GM18873 (cell line): ENCODE results near the gene ELF5.

Experiments
- ATAC-seq: cut with Tn5 transposase; IDR thresholded peaks from one replicate; pipeline ENCODE4 v1.9.1; 2021; ENCODE audit warnings: mild to moderate bottlenecking, moderate library complexity, moderate number of reproducible peaks; ENCODE audit not compliant: unreplicated experiment, low FRiP score

The ELF5 gene

DNA sequence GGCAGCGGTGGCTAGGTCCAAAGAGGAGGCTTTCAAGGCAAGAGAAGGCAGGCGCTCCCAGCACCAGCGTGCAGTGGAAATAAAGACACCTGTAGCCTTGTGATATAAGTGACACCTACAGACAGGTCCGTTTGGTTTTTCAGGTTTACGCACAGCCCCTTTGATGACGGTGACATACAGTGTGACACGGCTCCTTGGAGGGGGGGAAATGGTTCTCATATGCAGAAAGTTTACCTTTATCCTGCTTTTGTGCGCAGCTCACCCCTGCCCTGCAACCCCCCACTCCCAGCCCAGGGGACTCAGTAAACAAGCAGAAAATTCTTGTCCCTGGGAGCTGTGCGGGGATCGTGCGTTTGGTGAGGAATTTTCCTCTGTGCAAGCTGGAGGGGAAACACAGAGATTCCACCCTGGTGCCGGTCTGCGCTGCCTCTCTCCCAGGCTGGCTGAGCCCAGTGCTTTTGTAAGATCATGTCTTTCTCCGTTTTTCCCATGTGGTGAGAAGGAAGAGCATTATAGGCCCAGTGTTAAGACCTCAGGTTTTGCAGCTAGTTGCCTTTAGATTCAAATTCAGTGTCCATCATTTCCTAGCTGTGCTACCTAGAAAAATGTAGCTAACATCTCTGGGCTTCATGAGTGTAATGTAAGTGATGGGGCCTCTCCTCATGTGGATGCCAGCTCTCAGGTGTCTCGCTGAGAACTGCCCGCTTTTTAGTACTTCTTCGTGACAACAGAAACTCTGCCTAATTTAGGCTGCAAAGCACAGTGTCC, at the start of gene ELF5:
TSS of gene ELF5 (minus strand) at position 113 of the 768 bp plus-strand sequence. CDS start 8,045 bp downstream, outside the sequence.
- ATAC-seq, result no peak

DNA sequence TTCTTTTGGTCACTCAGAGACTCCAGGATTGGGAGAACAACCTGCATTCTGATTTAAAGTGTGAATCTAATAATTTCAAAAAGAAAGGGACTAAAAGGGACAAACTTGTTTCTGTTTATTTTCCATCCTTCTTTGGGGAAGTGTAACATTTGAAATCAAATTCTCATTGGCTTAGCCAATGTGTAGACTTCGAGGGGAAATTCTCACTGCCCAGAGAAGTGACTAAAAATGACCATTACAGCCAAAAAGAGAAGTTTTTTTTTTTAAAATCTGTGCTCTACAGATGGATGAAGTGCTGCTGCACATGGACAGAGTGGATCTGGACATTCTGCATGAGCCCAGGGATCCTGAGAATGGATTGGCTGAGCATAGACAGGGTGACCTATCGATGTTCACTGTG, 49.4 kb upstream of the ELF5 start:
- ATAC-seq, result no peak

DNA sequence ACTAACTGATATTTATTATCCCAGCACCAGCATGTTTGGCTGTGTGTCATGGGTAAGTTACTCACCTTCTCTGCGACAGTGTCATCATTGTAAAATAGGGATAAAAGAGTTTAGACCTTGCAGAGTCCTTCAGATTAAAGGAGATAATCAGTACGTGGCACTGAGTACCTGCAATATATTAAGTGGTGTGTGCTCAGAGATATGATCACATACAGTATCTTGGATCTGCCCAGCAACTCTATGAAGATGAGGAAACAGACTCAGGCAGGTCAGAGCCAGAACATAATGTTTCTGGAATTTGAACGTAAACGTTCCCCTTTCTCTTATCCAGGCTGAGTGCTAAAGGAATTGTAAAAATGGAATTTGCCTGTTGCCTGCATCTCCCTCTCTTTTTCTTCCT, 46.9 kb upstream of the ELF5 start:
- no peak for ATAC-seq

DNA sequence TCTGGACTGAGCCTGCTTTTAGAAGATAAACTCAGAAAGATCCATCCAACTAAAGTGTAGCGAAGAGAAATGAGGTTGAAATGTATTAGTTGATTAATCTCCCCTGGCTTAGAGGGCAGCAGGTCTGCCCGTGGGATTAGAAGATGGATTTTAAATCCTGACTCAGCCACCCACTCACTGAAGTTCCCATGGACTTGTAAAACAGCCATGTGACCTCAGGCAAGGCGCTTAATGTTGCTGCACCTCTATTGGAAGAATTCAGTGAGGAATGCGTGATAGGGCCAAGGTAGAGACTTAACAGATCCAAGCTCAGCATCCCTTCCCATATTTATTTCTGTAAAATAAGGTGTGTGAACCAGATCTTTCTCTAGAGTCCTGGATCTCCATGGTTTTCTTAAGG, 45.1 kb upstream of the ELF5 start:
- ATAC-seq, result no peak

- ATAC-seq, result no peak
These were observed 44.6 kb upstream of the ELF5 start for GRCh38 chr11:34558211-34558610.

DNA sequence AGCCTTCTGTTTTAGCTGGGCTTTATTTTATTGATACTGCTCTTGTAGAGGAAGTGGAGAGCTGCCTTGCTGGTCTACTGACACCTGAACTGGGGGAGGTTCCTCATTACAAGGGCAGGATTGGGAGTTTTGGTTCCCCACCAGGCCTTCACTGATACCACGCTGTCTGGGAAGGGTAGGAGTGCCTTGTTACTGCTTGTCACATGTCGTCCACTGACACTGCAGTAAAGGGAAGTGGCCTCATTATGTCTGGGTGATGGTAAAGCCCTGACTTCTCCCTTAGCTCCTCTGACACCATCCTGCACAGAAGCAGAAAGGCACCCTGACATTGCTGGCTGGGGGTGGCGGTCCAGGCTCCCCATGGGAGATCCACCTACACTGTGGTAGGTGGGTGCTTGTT, 38.7 kb upstream of the ELF5 start:
- no peak for ATAC-seq

DNA sequence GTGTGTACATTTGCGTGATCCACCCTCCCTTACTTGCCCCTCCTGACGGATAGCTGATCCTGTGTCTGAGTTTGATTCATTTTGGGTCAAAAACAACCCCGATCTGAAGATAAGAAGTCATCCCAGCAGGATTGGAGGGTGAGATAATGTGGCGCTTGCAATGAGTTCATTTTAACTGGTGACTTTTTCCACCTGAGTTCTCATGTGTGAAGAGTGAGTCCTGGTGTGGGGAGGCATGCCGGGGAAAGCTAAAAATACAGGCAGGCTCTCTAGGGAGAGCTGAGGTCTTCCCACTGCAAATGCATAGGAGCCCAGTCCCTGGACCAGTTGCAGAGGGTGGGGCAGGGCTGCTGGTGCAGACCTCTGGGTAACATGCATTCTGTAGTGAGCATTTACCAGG, 35.7 kb upstream of the ELF5 start:
- ATAC-seq, result no peak

DNA sequence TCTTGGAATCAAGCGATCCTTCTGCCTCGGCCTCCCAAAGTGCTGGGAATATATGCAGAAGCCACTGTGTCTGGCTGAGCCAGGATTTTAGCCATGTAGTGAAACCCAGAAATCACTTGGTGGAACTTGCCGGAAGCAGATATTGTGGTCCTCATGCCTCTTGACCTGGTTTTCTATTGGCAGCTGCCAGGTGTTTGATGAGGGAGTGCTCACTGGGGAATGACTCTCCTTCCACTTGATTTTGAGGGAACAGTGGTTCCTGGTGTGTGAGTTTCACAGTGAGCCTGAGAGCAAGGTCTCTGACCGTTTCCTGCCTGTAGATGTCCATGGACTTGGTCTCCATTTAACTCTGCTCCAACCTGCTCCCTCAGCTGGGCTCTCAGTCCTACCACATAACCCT, 34.7 kb upstream of the ELF5 start:
- no peak for ATAC-seq

DNA sequence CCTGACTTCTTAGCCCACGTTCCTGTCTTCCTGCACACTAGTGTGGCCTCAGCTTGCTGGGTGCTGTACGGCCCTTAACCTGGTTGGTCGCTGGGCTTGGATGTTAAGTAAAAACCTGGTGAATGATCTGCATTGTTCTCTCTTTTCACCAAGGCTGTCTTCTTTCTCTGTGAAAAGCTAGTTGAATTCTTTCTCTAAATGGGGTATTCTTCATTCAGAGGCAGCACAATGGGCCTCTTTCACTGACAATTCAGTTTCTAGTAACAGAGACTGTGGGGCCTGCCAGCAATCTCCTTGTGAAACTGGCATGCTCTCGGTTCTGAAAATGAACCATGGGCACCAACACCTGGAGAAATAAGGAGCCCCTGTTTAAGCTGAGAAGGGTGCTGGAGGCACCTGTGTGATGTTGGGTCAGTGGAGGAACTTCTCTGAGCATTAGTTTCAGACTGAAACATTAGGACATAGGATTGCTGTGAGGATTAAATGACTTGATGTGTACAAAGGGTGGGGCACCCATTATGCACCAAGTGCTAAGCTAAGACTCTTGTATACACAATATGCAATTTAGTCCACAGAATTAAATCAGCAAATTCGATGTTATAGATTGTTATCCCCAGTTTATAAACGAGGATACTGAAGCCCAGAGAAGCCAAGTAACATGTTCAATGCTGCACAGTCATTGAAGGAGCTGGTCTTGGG, 33.1 kb upstream of the ELF5 start:
- no peak for ATAC-seq

DNA sequence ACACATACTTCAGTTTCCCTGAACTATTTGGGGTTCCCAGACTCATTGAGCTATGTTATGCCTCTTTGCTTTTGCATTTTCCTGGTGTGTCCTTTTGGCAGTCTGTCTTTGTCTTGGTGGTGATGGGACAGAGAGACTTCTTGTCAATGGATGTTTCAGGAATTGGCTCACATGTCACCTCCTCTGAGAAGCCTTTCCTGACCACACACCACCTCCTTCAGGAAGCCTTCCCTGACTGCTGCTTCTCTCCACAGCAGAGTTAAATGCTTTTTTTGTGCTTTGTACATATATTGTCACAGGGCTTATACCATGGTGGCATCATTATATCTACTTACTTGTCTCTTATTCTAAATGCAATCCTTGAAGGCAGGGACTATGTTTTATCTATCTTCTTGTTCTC, 28.5 kb upstream of the ELF5 start:
- no peak for ATAC-seq

- ATAC-seq, result no peak
These were observed 27.3 kb upstream of the ELF5 start for GRCh38 chr11:34540870-34541269.

DNA sequence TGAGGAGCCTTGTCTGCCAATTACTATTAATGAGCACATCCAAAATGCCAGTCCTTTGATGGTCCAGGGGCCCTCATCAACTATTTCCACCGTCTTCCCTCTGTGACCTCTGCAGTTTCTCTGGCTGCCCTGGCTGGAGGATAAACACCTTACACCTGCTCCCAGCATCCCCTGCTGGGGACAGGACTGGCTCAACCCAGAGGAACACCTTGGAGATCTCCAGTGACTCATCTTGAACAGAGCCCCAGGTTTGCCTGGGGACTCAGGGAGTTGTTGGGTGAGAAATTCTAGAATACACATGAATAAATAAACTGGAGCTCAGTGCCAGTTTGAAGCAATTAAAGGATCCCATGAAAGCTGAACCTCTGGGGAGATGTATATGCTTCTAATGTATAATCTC, 24.0 kb upstream of the ELF5 start:
- ATAC-seq, result no peak

GRCh38 chr11:34536056-34536455, 22.5 kb upstream of the ELF5 start:
- no peak for ATAC-seq

DNA sequence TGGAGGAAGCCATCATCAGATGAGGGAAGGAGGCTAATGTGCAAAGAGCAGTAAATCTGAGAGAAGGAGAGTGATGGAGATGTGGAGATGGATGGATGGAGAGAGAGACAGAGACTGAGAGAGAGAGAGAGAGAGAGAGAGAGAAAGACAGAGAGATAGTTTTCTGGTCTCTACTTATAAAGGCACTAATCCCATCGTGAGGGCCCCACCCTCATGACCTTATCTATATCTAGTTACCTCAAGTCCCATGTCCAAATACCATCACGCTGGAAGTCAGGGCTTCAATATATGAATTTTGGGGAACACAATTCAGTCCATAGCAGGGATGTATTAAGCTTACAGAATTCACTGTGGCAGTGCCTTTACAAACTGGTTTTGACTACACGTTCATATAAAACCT, 21.2 kb upstream of the ELF5 start:
- no peak for ATAC-seq

- no peak for ATAC-seq
These were observed 18.1 kb upstream of the ELF5 start for GRCh38 chr11:34531663-34532062.

GRCh38 chr11:34530545-34531234, 17.1 kb upstream of the ELF5 start:
- no peak for ATAC-seq

DNA sequence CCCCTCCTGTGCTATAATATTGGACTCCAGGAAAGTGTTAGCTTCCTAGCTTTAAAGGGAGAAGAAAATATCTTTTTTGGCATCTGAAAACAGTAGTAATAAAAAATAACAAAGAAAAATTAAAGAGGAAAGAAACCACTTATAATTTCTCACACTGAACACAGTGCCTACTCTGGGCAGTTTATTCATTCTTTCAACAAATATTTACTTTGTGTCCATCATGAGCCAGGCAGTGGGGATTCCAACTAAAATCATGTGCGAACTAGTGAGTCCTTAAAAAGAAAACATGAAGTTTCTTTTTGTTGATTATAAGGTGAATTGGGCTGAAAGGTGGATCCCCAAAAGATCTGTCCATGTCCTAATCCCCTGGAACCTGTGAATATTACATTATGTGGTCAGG, 16.0 kb upstream of the ELF5 start:
- no peak for ATAC-seq

DNA sequence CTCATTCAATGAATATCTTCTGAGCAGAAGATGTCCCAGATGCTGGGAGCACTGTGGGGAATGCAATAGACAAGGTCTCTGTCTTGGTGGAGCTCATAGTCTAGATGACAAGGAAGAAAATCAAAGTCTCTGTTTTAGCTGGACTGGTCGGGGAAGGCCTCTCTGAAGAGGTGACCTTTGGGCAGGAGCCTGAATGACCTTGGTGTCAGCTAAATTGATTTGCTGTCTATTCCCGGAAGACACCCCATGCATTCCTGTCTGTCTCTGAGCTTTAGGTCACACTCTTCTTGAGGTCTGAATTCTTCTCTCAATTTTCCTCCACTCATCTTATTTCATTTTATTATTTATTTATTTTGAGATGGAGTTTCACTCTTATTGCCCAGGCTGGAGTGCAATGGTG, 14.5 kb upstream of the ELF5 start:
- no peak for ATAC-seq

DNA sequence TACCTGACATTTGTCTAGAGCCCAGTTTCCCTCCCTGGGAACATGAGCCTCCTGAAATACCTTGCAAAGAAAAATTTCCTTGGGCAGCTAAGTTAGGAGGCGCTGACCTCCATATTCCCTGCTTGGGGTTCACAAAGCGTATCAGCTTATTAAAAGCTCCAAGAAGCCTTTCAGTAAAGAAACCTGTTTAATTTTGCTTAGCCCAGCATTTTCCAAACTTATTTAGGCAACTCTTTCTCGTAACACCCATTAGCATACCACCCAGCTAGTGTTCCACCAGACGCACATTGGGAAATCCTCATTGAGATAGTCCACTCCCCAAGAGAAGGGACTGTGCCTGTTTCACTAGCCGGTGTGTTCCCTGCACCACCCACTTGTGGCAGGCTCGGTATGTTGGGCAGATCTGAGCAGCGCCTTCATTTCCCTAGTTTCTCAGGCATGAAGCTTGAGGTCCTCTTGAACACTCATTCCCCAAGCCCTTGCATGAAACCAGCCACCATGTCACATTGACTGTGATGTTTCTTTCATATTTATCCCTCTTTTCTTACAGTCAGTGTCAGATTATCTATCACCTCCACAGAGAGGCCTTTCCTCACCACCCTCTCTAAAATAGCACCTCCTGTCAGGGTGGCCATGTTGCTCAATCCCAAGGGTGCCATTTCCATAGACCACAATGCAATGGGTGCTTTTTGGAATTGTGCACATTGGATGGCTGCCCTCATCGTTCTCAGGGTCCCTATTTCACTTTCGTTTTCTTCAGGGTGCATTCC, 12.5 kb upstream of the ELF5 start:
- no peak for ATAC-seq

- no peak for ATAC-seq
These were observed 11.5 kb upstream of the ELF5 start for GRCh38 chr11:34525098-34525497.

- no peak for ATAC-seq
These were observed 11.1 kb upstream of the ELF5 start for GRCh38 chr11:34524696-34525095.
